ENCODE results near the gene ZBTB5. TPM values are rescaled to one million over a fixed set of nuclear protein-coding genes. Genes with fewer than 3 reads are reported as not detected.

Gene ZBTB5
- total and polyA plus RNA-seq, 9 of the 15 experiments (the other 6 are each of a cell fraction or from before 2014, with no cell fraction given) = 2.3 to 43.2 (median 15.5) TPM

GRCh38 chr9:37464426-37465248, 613 bp downstream of the ZBTB5 start (continued):
- TF ChIP-seq SLC30A9 (CRISPR knock-in tag; IDR thresholded peaks at IDR 0.05) = no peak
- TF ChIP-seq MECOM (CRISPR knock-in tag; IDR thresholded peaks at IDR 0.05) = no peak
- TF ChIP-seq PHB (CRISPR knock-in tag; IDR thresholded peaks at IDR 0.05) = no peak
- 0 out of 2 replicates have a peak, but pooled peaks have one; percentile 30 for TF ChIP-seq KDM2B (CRISPR knock-in tag; IDR thresholded peaks at IDR 0.05)
- no peak for TF ChIP-seq CEBPB (tag; IDR thresholded peaks at IDR 0.05)
- TF ChIP-seq NFXL1 (CRISPR knock-in tag; IDR thresholded peaks at IDR 0.05) = no peak
- TF ChIP-seq ZNF668 (CRISPR knock-in tag; IDR thresholded peaks at IDR 0.05) = no peak
- TF ChIP-seq ZNF586 (CRISPR knock-in tag; conservative IDR thresholded peaks at IDR 0.05) = no peak
- TF ChIP-seq PRMT5 (CRISPR knock-in tag; IDR thresholded peaks at IDR 0.05) = no peak
- TF ChIP-seq GABPB2 (CRISPR knock-in tag; conservative IDR thresholded peaks at IDR 0.05) = no peak
- no peak for TF ChIP-seq SRF (CRISPR knock-in tag; IDR thresholded peaks at IDR 0.05)
- TF ChIP-seq RBM17 (IDR thresholded peaks at IDR 0.05; ENCODE audit: borderline replicate concordance, low read depth, low read length) = no peak
- TF ChIP-seq ZNF398 (CRISPR knock-in tag; IDR thresholded peaks at IDR 0.05) = no peak
- no peak for TF ChIP-seq BRF2 (IDR thresholded peaks at IDR 0.05; ENCODE audit: borderline replicate concordance, insufficient read depth, insufficient read length)
- no peak for TF ChIP-seq RBM15 (IDR thresholded peaks at IDR 0.05; ENCODE audit: insufficient read depth, low read length)

Data from K562 (cell line).